ENCODE results near the gene RFWD3. TPM values are rescaled to one million over a fixed set of nuclear protein-coding genes. Genes with fewer than 3 reads are reported as not detected.
"Not testable (repeated sequence)": the region's sequence is repeated elsewhere in the genome, so short reads cannot be mapped to it uniquely, and the experiment has no call there.

Gene RFWD3
- total RNA-seq, 1 donor = 18.8 TPM

GRCh38 chr16:74659041-74659440, 7.6 kb downstream of the RFWD3 start:
- Histone ChIP-seq H2AFZ (ENCODE audit: low read length) (no peak overlapping the region), H3K4me3 (ENCODE audit: insufficient read depth, low read length) (no peak overlapping the region), H3K4me2 (ENCODE audit: insufficient read depth, low read length) (no peak overlapping the region), H3K4me1 (ENCODE audit: insufficient read depth, low read length) (no peaks in the 10 kb centered on the region), H3K27me3 (ENCODE audit: insufficient read depth, low read length) (no peaks in the 10 kb centered on the region), H3K9me3 (ENCODE audit: low read depth, low read length) (no peaks in the 10 kb centered on the region), H3K79me2 (ENCODE audit: insufficient read depth, low read length) (peaks cover 95% of the 10 kb centered on the region), H4K20me1 (ENCODE audit: insufficient read depth, low read length) (peaks cover 8% of the 10 kb centered on the region), H3K27ac (ENCODE audit: low read depth, low read length) (no peak overlapping the region), H3K36me3 (ENCODE audit: insufficient read depth, low read length) (peaks cover 60% of the 10 kb centered on the region)
- no peak for DNase-seq (ENCODE audit: insufficient read length, low spot score, missing footprints)
- no peak for TF ChIP-seq CTCF (IDR thresholded peaks at IDR 0.05; ENCODE audit: extremely low read depth, low read depth, low read length)

- Histone ChIP-seq H3K9me3 (ENCODE audit: low read depth, low read length) (no peaks in the 10 kb centered on the region), H3K4me2 (ENCODE audit: insufficient read depth, low read length) (no peak overlapping the region), H4K20me1 (ENCODE audit: insufficient read depth, low read length) (peaks cover 8% of the 10 kb centered on the region), H3K27ac (ENCODE audit: low read depth, low read length) (no peak overlapping the region), H2AFZ (ENCODE audit: low read length) (no peak overlapping the region), H3K79me2 (ENCODE audit: insufficient read depth, low read length) (peaks cover 95% of the 10 kb centered on the region), H3K4me1 (ENCODE audit: insufficient read depth, low read length) (no peaks in the 10 kb centered on the region), H3K36me3 (ENCODE audit: insufficient read depth, low read length) (peaks cover 53% of the 10 kb centered on the region), H3K4me3 (ENCODE audit: insufficient read depth, low read length) (no peak overlapping the region), H3K27me3 (ENCODE audit: insufficient read depth, low read length) (no peaks in the 10 kb centered on the region)
- TF ChIP-seq CTCF (IDR thresholded peaks at IDR 0.05; ENCODE audit: extremely low read depth, low read depth, low read length) = no peak
- no peak for DNase-seq (ENCODE audit: insufficient read length, low spot score, missing footprints)
Observed at GRCh38 chr16:74657870-74658642, 8.6 kb downstream of the RFWD3 start.

GRCh38 chr16:74654536-74655050, 12.1 kb downstream of the RFWD3 start:
- no peak for DNase-seq (ENCODE audit: insufficient read length, low spot score, missing footprints)
- H3K4me3 ChIP-seq (ENCODE audit: insufficient read depth, low read length) = no peak overlapping the region
- no peak overlapping the region for H3K4me2 ChIP-seq (ENCODE audit: insufficient read depth, low read length)
- no peak overlapping the region for H2AFZ ChIP-seq (ENCODE audit: low read length)
- H3K9me3 ChIP-seq (ENCODE audit: low read depth, low read length) = no peaks in the 10 kb centered on the region
- peaks cover 47% of the 10 kb centered on the region for H3K36me3 ChIP-seq (ENCODE audit: insufficient read depth, low read length)
- H4K20me1 ChIP-seq (ENCODE audit: insufficient read depth, low read length) = peaks cover 5% of the 10 kb centered on the region
- no peak overlapping the region for H3K27ac ChIP-seq (ENCODE audit: low read depth, low read length)
- H3K79me2 ChIP-seq (ENCODE audit: insufficient read depth, low read length) = peaks cover 88% of the 10 kb centered on the region
- peaks cover 2% of the 10 kb centered on the region for H3K4me1 ChIP-seq (ENCODE audit: insufficient read depth, low read length)
- no peak for TF ChIP-seq CTCF (IDR thresholded peaks at IDR 0.05; ENCODE audit: extremely low read depth, low read depth, low read length)
- H3K27me3 ChIP-seq (ENCODE audit: insufficient read depth, low read length) = no peaks in the 10 kb centered on the region

GRCh38 chr16:74652883-74653282, 13.8 kb downstream of the RFWD3 start:
- Histone ChIP-seq H3K36me3 (ENCODE audit: insufficient read depth, low read length) (peaks cover 41% of the 10 kb centered on the region), H3K79me2 (ENCODE audit: insufficient read depth, low read length) (peaks cover 75% of the 10 kb centered on the region), H3K27ac (ENCODE audit: low read depth, low read length) (peak overlapping the region; percentile 35)
- H3K4me3 ChIP-seq (ENCODE audit: insufficient read depth, low read length); H3K4me1 ChIP-seq (ENCODE audit: insufficient read depth, low read length); H3K27me3 ChIP-seq (ENCODE audit: insufficient read depth, low read length); H3K9me3 ChIP-seq (ENCODE audit: low read depth, low read length); H3K4me2 ChIP-seq (ENCODE audit: insufficient read depth, low read length); DNase-seq (ENCODE audit: insufficient read length, low spot score, missing footprints); H4K20me1 ChIP-seq (ENCODE audit: insufficient read depth, low read length); H2AFZ ChIP-seq (ENCODE audit: low read length): not testable (repeated sequence)

Measured in osteoblast (primary cell).